Neural cell (in vitro differentiated cells): ENCODE measurements around the gene ODAD4. TPM values are rescaled to one million over a fixed set of nuclear protein-coding genes. Genes with fewer than 3 reads are reported as not detected.

Experiments
- H2AFZ ChIP-seq: fragments of 200-600, 300-800 bp; sonication (generic), shearing (Covaris generic); 2 replicates; pipeline ENCODE4 v1.6.0; 2014; ENCODE audit warnings: low read depth, mild to moderate bottlenecking, antibody characterized with exemption, low read length, moderate library complexity
- H3F3A ChIP-seq: fragments of 200-600 bp; shearing (Covaris generic); 2 replicates; pipeline ENCODE4 v1.6.1; 2016; ENCODE audit warnings: mild to moderate bottlenecking, moderate library complexity, mixed read lengths, antibody characterized with exemption, low read length; ENCODE audit not compliant: insufficient read depth, poor library complexity, severe bottlenecking
- H3K27ac ChIP-seq: fragments of 200-600, 300-800 bp; sonication (generic), shearing (Covaris generic); 2 replicates; pipeline ENCODE4 v1.5.1; 2014; ENCODE audit warnings: mild to moderate bottlenecking, low read length, moderate library complexity
- H3K27me3 ChIP-seq: fragments of 300-800, 200-600 bp; sonication (generic), shearing (Covaris generic); 2 replicates; pipeline ENCODE4 v1.6.0; 2014; ENCODE audit warnings: mild to moderate bottlenecking, low read depth, low read length, moderate library complexity; ENCODE audit not compliant: insufficient read depth
- H3K36me3 ChIP-seq: fragments of 300-800, 200-600 bp; sonication (generic), shearing (Covaris generic); 2 replicates; pipeline ENCODE4 v1.5.1; 2014; ENCODE audit warnings: mild to moderate bottlenecking, antibody characterized with exemption, low read length, moderate library complexity; ENCODE audit not compliant: insufficient read depth
- H3K4me2 ChIP-seq: fragments of 300-800, 200-600 bp; sonication (generic), shearing (Covaris generic); 2 replicates; pipeline ENCODE4 v1.6.0; 2014; ENCODE audit warnings: mild to moderate bottlenecking, low read length
- H3K4me3 ChIP-seq: fragments of 300-800, 200-600 bp; sonication (generic), shearing (Covaris generic); 2 replicates; pipeline ENCODE4 v1.5.1; 2014; ENCODE audit warnings: mild to moderate bottlenecking, low read length, moderate library complexity
- H3K79me2 ChIP-seq: fragments of 200-600 bp; shearing (Covaris generic); replicated peaks from 2 replicates; pipeline ENCODE4 v1.6.0; 2014; ENCODE audit warnings: mild to moderate bottlenecking, low read length, moderate library complexity; ENCODE audit not compliant: insufficient read depth
- H3K9ac ChIP-seq: fragments of 300-800, 200-600 bp; sonication (generic), shearing (Covaris generic); 2 replicates; pipeline ENCODE4 v1.6.1; 2016; ENCODE audit warnings: mild to moderate bottlenecking, low read length, mixed read lengths
- H3K9me2 ChIP-seq: fragments of 200-600 bp; shearing (Covaris generic); 2 replicates; pipeline ENCODE4 v1.6.1; 2016; ENCODE audit warnings: mild to moderate bottlenecking, low read length, mixed read lengths; ENCODE audit not compliant: insufficient read depth
- H3K9me3 ChIP-seq: fragments of 200-600, 300-800 bp; sonication (generic), shearing (Covaris generic); 2 replicates; pipeline ENCODE4 v1.6.1; 2016; ENCODE audit warnings: mild to moderate bottlenecking, mixed run types, low read length, moderate library complexity, mixed read lengths
- H4K20me1 ChIP-seq: fragments of 200-600 bp; shearing (Covaris generic); 2 replicates; pipeline ENCODE4 v1.6.1; 2016; ENCODE audit warnings: mild to moderate bottlenecking, mixed run types; ENCODE audit not compliant: insufficient read depth
- EP300 ChIP-seq: fragments of 450-650 bp; conservative IDR thresholded peaks from 2 replicates; pipeline ENCODE4 v1.6.1; 2014; ENCODE audit warnings: antibody characterized with exemption, mild to moderate bottlenecking, moderate library complexity; ENCODE audit not compliant: poor library complexity, severe bottlenecking
- EZH2 ChIP-seq: fragments of 200-600, 300-800 bp; shearing (Covaris generic), sonication (generic); IDR thresholded peaks from 2 replicates; pipeline ENCODE4 v1.6.1; 2014; ENCODE audit warnings: antibody characterized with exemption, low read length, borderline replicate concordance, mild to moderate bottlenecking; ENCODE audit not compliant: insufficient read depth, poor library complexity, severe bottlenecking
- MXI1 ChIP-seq: fragments of 450-650 bp; conservative IDR thresholded peaks from 2 replicates; pipeline ENCODE4 v1.6.1; 2014; ENCODE audit warnings: antibody characterized with exemption, mild to moderate bottlenecking; ENCODE audit not compliant: poor library complexity, severe bottlenecking
- POLR2AphosphoS5 ChIP-seq: IDR thresholded peaks from 2 replicates; pipeline ENCODE4 v1.6.1; 2012
- RAD21 ChIP-seq: fragments of 450-650 bp; conservative IDR thresholded peaks from 2 replicates; pipeline ENCODE4 v1.6.1; 2014; ENCODE audit warnings: antibody characterized with exemption, mild to moderate bottlenecking, moderate library complexity
- SMC3 ChIP-seq: fragments of 450-650 bp; conservative IDR thresholded peaks from 2 replicates; pipeline ENCODE4 v1.6.1; 2014; ENCODE audit warnings: antibody characterized with exemption, mild to moderate bottlenecking, moderate library complexity; ENCODE audit not compliant: poor library complexity
- TAF1 ChIP-seq: IDR thresholded peaks from 2 replicates; pipeline ENCODE4 v1.6.1; 2012; ENCODE audit warnings: low read depth
- polyA plus RNA-seq: library from polyadenylated mRNA; depleted of rRNA; stranded (reverse); fragments of >200 nt; gene quantifications from 2 replicates; pipeline ENCODE4 v1.2.3, GENCODE V29; 2014
- TF ChIP-seq, protein P1 (sequence below): fragments of 450-650 bp; IDR thresholded peaks from 2 replicates; pipeline ENCODE4 v1.5.1; 2014; ENCODE audit warnings: antibody characterized with exemption, mild to moderate bottlenecking, moderate library complexity; ENCODE audit not compliant: poor library complexity, severe bottlenecking
- TF ChIP-seq, protein P2 (sequence below): IDR thresholded peaks from 2 replicates; pipeline ENCODE4 v1.6.1; 2012; ENCODE audit warnings: borderline replicate concordance

The ODAD4 gene
- polyA plus RNA-seq, 1 donor from 2014 or later: 5.7 TPM

DNA sequence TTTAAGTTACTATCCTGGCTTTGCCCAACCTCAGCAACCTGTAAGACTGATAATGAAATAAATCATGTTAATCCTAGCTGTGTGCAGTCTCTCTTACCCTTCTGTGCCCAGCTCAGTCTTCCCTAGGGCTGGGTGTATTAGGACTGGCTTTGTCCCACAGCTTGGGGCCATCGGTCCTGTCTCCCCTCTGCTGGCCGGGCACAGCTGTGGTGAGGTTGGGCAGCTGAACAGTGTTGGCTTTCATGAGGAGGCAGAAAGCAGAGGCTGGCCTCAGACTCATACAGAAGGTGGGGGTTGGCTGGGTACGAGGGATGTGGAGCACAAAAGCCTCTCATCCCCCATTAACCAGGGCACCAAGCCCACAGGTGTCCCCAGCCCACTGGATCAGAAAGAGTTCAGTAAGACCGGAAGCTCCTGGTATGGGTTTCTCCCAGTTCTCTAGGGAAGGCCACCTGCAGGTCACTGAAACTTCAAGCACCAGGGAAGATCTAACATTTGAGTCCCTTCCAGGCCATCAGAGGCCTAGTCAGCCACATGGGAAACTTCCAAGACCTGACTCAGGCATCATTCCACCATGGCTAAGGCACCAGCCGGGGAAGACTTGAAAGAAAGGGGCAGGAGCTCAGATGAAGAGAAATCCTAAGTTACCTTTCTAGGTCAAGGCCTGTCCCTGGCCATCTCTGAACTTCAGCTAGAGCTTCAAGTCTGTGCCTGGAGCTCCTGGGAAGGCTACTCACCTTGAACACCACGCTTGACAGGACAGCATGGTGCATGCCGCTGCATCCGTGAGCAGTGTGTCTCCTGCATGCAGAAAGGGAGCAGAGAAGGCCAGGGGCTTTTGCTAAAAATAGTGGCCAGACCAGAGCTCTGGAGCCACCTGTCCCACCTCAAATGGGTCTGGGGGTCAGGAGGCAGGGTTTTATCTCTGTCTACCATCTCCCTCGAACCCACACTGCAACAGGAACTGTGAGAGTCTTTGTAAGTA lies 45.0 kb downstream of the ODAD4 start:
- H3K79me2 ChIP-seq: peaks cover 4% of the 10 kb centered on the region
- no peaks in the 10 kb centered on the region for H3K9me3 ChIP-seq
- no peaks in the 10 kb centered on the region for H3K9me2 ChIP-seq
- no peak overlapping the region for H3K4me2 ChIP-seq
- H2AFZ ChIP-seq: no peak overlapping the region
- H3F3A ChIP-seq: no peaks in the 10 kb centered on the region
- H3K4me3 ChIP-seq: no peak overlapping the region
- H3K27me3 ChIP-seq: no peaks in the 10 kb centered on the region
- H4K20me1 ChIP-seq: no peaks in the 10 kb centered on the region
- TF ChIP-seq POLR2AphosphoS5: no peak
- no peak overlapping the region for H3K9ac ChIP-seq
- peaks cover 4% of the 10 kb centered on the region for H3K36me3 ChIP-seq
- H3K27ac ChIP-seq: no peak overlapping the region

DNA sequence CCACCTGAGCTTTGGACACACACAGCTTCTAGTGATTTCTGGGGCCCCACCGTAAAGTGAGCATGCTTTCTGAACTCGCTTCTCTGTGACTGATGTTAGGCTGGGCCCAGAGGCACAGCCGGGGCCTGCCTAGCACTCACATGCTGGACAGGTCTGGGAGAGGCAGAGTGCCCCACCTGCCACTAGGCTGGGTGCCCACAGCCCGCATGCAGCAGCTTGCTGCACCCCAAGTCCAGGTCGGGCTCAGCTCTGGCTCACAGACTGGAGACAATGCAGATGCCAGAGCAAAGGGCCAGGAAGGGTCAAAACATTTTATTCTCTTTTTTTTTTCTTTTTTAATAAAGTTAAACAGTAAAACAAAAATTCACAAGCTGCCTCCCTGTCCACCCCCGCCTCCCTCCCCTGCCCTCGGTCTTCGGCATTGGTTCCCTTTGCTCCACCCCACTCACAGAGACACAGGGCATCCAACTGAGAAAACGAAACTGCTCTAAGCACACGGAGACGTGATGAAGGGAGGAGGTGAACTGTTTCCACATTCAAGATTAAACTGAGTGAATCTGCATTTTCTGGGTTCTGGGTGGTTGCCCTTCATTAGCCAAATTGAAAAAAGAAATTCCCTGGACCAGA lies 45.8 kb downstream of the ODAD4 start:
- Histone ChIP-seq H3K4me2 (no peak overlapping the region), H3K36me3 (peaks cover 4% of the 10 kb centered on the region), H3K27me3 (no peaks in the 10 kb centered on the region), H3K9me2 (no peaks in the 10 kb centered on the region), H3F3A (no peaks in the 10 kb centered on the region), H3K27ac (no peak overlapping the region), H3K79me2 (no peaks in the 10 kb centered on the region), H2AFZ (no peak overlapping the region), H4K20me1 (no peaks in the 10 kb centered on the region), H3K9me3 (no peaks in the 10 kb centered on the region), H3K4me3 (no peak overlapping the region), H3K9ac (no peak overlapping the region)
- no peak for TF ChIP-seq EZH2
- TF ChIP-seq RAD21: no peak
- TF ChIP-seq EP300: no peak

DNA sequence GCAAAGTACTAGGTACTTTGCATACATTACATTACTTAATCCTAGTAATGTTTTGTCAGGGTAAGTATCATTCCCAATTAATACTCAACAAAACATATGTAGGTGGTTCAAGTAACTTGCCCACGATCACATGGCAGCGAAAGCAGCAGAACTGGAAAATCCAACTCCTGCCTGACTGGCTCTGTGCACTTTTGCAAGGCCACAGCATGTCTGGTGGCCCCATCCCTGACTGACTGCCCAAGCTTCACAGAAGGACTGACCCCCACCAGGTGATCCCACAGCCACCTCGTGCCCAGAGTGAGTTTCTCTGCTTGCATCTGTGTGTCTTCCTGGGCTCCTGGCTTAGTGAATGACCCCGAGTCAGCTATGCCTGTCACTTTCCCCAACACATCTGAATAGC lies 47.6 kb downstream of the ODAD4 start:
- H3K9me2 ChIP-seq: no peaks in the 10 kb centered on the region
- no peak overlapping the region for H3K4me2 ChIP-seq
- no peaks in the 10 kb centered on the region for H3F3A ChIP-seq
- H4K20me1 ChIP-seq: no peaks in the 10 kb centered on the region
- H3K4me3 ChIP-seq: no peak overlapping the region
- TF ChIP-seq, protein P1, sequence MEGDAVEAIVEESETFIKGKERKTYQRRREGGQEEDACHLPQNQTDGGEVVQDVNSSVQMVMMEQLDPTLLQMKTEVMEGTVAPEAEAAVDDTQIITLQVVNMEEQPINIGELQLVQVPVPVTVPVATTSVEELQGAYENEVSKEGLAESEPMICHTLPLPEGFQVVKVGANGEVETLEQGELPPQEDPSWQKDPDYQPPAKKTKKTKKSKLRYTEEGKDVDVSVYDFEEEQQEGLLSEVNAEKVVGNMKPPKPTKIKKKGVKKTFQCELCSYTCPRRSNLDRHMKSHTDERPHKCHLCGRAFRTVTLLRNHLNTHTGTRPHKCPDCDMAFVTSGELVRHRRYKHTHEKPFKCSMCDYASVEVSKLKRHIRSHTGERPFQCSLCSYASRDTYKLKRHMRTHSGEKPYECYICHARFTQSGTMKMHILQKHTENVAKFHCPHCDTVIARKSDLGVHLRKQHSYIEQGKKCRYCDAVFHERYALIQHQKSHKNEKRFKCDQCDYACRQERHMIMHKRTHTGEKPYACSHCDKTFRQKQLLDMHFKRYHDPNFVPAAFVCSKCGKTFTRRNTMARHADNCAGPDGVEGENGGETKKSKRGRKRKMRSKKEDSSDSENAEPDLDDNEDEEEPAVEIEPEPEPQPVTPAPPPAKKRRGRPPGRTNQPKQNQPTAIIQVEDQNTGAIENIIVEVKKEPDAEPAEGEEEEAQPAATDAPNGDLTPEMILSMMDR: no peak
- TF ChIP-seq TAF1: no peak
- TF ChIP-seq EP300: no peak
- TF ChIP-seq POLR2AphosphoS5: no peak
- TF ChIP-seq, protein P2, sequence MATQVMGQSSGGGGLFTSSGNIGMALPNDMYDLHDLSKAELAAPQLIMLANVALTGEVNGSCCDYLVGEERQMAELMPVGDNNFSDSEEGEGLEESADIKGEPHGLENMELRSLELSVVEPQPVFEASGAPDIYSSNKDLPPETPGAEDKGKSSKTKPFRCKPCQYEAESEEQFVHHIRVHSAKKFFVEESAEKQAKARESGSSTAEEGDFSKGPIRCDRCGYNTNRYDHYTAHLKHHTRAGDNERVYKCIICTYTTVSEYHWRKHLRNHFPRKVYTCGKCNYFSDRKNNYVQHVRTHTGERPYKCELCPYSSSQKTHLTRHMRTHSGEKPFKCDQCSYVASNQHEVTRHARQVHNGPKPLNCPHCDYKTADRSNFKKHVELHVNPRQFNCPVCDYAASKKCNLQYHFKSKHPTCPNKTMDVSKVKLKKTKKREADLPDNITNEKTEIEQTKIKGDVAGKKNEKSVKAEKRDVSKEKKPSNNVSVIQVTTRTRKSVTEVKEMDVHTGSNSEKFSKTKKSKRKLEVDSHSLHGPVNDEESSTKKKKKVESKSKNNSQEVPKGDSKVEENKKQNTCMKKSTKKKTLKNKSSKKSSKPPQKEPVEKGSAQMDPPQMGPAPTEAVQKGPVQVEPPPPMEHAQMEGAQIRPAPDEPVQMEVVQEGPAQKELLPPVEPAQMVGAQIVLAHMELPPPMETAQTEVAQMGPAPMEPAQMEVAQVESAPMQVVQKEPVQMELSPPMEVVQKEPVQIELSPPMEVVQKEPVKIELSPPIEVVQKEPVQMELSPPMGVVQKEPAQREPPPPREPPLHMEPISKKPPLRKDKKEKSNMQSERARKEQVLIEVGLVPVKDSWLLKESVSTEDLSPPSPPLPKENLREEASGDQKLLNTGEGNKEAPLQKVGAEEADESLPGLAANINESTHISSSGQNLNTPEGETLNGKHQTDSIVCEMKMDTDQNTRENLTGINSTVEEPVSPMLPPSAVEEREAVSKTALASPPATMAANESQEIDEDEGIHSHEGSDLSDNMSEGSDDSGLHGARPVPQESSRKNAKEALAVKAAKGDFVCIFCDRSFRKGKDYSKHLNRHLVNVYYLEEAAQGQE: no peak
- TF ChIP-seq EZH2: no peak
- no peak for TF ChIP-seq RAD21
- no peak for TF ChIP-seq SMC3
- no peak for TF ChIP-seq MXI1
- H3K27ac ChIP-seq: no peak overlapping the region
- no peak overlapping the region for H2AFZ ChIP-seq
- H3K36me3 ChIP-seq: peaks cover 4% of the 10 kb centered on the region
- H3K9ac ChIP-seq: no peak overlapping the region
- no peaks in the 10 kb centered on the region for H3K27me3 ChIP-seq
- no peaks in the 10 kb centered on the region for H3K9me3 ChIP-seq
- no peaks in the 10 kb centered on the region for H3K79me2 ChIP-seq
